ENCODE results near the gene TAAR6. TPM values are rescaled to one million over a fixed set of nuclear protein-coding genes. Genes with fewer than 3 reads are reported as not detected.
"Not testable (repeated sequence)": the region's sequence is repeated elsewhere in the genome, so short reads cannot be mapped to it uniquely, and the experiment has no call there.

TAAR6 gene
- total RNA-seq: not detected

DNA sequence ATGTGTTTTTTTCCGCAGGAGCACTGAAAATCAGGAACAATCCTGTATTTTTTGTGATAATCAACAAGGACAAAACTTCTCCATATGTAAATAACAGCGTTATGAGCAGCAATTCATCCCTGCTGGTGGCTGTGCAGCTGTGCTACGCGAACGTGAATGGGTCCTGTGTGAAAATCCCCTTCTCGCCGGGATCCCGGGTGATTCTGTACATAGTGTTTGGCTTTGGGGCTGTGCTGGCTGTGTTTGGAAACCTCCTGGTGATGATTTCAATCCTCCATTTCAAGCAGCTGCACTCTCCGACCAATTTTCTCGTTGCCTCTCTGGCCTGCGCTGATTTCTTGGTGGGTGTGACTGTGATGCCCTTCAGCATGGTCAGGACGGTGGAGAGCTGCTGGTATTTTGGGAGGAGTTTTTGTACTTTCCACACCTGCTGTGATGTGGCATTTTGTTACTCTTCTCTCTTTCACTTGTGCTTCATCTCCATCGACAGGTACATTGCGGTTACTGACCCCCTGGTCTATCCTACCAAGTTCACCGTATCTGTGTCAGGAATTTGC is at the start of gene TAAR6:
TSS of gene TAAR6 (plus strand) at position 102 of the 557 bp plus-strand sequence. CDS start at position 102, 0 bp downstream.
- Histone ChIP-seq H3K27me3 (ENCODE audit: insufficient read depth, low read length) (peaks cover 10% of the 10 kb centered on the region), H3K4me1 (ENCODE audit: insufficient read depth, low read length) (no peaks in the 10 kb centered on the region), H3K4me3 (ENCODE audit: low read length) (no peak within 1 kb of the TSS), H3K9me3 (ENCODE audit: low read depth, low read length) (no peaks in the 10 kb centered on the region)

DNA sequence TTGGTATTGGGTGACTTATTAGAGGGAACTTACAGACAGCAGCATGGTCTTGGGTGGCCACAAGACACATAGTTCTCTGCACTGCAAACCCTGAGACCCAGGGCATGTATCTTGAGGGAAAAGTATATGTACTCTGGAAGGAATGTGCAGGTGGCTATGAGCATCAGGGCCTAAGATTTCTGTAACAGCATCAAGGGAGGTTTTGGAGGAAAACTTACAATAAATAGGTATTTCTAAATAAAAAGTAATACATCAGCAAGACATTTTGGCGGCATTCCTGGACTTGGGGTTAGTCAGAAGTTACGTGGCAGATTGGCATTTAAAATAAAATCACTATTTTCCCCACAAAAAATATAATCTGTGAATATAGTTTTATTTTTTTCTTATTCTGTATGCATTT is 49.2 kb upstream of the TAAR6 start:
- no peak overlapping the region for H3K4me3 ChIP-seq (ENCODE audit: low read length)

DNA sequence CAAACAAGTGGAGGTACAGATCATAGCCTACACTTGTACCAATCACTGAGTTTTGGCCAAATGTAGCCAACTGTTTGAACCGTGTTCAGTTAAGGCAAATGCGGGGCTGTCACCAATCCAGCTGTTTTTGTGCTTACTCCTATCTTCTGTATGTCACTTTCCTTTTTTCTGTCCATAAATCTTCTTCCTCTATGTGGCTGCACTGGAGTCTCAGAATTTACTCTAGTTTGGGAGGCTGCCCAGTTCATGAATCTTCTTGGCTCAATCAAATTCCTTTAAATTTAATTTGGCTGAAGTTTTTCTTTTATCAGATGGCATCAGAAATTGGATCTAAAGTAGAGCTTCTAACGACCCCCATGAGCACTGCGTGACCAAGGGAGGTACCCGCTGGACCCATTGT is 45.5 kb upstream of the TAAR6 start:
- Histone ChIP-seq H3K4me3 (ENCODE audit: low read length) (no peak overlapping the region), H3K4me1 (ENCODE audit: insufficient read depth, low read length) (no peaks in the 10 kb centered on the region), H3K27me3 (ENCODE audit: insufficient read depth, low read length) (peaks cover 12% of the 10 kb centered on the region), H3K9me3 (ENCODE audit: low read depth, low read length) (no peaks in the 10 kb centered on the region)

More for the DNA sequence above, 49.2 kb upstream of the TAAR6 start:
- peaks cover 15% of the 10 kb centered on the region for H3K27me3 ChIP-seq (ENCODE audit: insufficient read depth, low read length)
- H3K4me1 ChIP-seq (ENCODE audit: insufficient read depth, low read length): no peaks in the 10 kb centered on the region
- no peaks in the 10 kb centered on the region for H3K9me3 ChIP-seq (ENCODE audit: low read depth, low read length)

- no peaks in the 10 kb centered on the region for H3K9me3 ChIP-seq (ENCODE audit: low read depth, low read length)
- peaks cover 11% of the 10 kb centered on the region for H3K27me3 ChIP-seq (ENCODE audit: insufficient read depth, low read length)
- H3K4me1 ChIP-seq (ENCODE audit: insufficient read depth, low read length): peaks cover 3% of the 10 kb centered on the region
- no peak overlapping the region for H3K4me3 ChIP-seq (ENCODE audit: low read length)
Observed at GRCh38 chr6:132525866-132526265, 44.3 kb upstream of the TAAR6 start.

DNA sequence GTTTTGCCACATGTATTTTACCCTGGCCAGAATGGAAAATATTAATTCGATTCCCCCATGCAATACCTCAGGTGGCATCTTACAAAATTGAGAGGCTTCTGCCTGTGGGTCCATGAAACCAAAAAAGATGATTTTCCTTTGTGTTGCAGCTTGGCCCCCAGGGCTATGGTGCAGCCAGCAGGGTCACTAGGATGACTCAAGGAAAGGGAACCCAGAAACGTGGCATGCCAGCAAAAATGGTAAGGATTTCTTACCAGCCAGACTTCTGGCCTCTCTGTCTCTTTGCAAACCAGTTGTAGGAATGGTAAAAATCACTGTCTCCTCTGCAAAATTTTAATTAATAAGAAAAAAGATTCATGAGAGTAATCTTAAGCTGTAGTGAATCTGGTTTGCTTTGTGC is 43.7 kb upstream of the TAAR6 start:
- Histone ChIP-seq H3K27me3 (ENCODE audit: insufficient read depth, low read length) (peaks cover 7% of the 10 kb centered on the region), H3K4me3 (ENCODE audit: low read length) (no peak overlapping the region), H3K4me1 (ENCODE audit: insufficient read depth, low read length) (peaks cover 3% of the 10 kb centered on the region), H3K9me3 (ENCODE audit: low read depth, low read length) (no peaks in the 10 kb centered on the region)

DNA sequence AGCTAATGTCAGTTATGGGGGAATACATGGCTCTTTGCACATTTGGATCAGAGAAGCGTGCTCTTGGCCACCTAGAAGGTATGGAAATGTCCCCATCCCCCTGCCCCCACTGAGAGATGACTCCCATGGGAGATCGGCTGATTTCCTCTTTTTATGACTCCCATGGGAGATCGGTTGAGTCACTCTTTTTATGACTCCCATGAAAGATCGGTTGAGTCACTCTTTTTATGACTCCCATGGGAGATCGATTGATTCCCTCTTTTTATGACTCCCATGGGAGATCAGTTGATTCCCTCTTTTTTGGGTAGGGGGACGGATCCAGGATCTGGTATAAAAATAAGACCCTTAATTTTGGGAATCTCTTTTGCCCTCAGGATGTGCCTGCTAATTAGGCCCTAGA is 42.3 kb upstream of the TAAR6 start:
- Histone ChIP-seq H3K4me1 (ENCODE audit: insufficient read depth, low read length) (peaks cover 3% of the 10 kb centered on the region), H3K27me3 (ENCODE audit: insufficient read depth, low read length) (peaks cover 7% of the 10 kb centered on the region), H3K4me3 (ENCODE audit: low read length) (no peak overlapping the region), H3K9me3 (ENCODE audit: low read depth, low read length) (no peaks in the 10 kb centered on the region)

GRCh38 chr6:132530293-132530974 is 39.7 kb upstream of the TAAR6 start:
- Histone ChIP-seq H3K27me3 (ENCODE audit: insufficient read depth, low read length) (no peaks in the 10 kb centered on the region), H3K4me1 (ENCODE audit: insufficient read depth, low read length) (peaks cover 3% of the 10 kb centered on the region), H3K9me3 (ENCODE audit: low read depth, low read length) (no peaks in the 10 kb centered on the region), H3K4me3 (ENCODE audit: low read length) (no peak overlapping the region)

DNA sequence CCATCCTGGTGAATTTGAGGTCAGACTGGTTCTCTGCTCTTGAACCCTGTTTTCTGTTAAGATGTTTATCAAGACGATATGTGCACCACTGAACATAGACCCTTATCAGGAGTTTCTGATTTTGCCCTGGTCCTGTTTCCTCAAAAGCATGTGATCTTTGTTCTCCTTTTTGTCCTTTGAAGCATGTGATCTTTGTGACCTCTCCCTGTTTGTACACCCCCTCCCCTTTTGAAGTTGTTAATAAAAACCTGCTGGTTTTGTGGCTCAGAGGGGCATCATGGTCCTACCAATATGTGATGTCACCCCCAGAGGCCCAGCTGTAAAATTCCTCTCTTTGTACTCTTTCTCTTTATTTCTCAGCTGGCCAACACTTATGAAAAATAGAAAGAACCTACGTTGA is 35.6 kb upstream of the TAAR6 start:
- H3K4me3 ChIP-seq (ENCODE audit: low read length); H3K27me3 ChIP-seq (ENCODE audit: insufficient read depth, low read length); H3K9me3 ChIP-seq (ENCODE audit: low read depth, low read length): not testable (repeated sequence)

GRCh38 chr6:132537145-132537544 is 33.0 kb upstream of the TAAR6 start:
- Histone ChIP-seq H3K27me3 (ENCODE audit: insufficient read depth, low read length) (peaks cover 6% of the 10 kb centered on the region), H3K9me3 (ENCODE audit: low read depth, low read length) (no peaks in the 10 kb centered on the region), H3K4me3 (ENCODE audit: low read length) (no peak overlapping the region), H3K4me1 (ENCODE audit: insufficient read depth, low read length) (no peaks in the 10 kb centered on the region)

More for the DNA sequence above, 35.6 kb upstream of the TAAR6 start:
- not testable (repeated sequence) for H3K4me1 ChIP-seq (ENCODE audit: insufficient read depth, low read length)

DNA sequence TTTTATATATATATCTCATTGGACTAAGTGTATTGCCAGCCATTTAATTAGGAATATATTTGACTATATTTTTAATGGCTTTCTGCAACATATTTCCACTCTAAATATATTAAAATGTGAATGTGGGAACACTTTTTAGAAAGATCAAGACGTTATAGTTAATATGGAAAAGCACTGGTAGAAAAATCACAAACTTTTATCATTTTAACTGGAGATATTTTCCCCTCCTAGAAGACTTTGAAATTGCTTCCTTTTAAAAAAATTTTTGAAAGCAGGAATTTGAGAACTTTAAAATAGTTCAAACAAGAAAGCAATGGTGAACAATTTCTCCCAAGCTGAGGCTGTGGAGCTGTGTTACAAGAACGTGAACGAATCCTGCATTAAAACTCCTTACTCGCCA is 32.1 kb upstream of the TAAR6 start, which contains the start of gene TAAR9:
TSS of gene TAAR9 (plus strand) at position 301 of the 400 bp plus-strand sequence. CDS start at position 314, 13 bp downstream.
- Histone ChIP-seq H3K4me1 (ENCODE audit: insufficient read depth, low read length) (no peaks in the 10 kb centered on the region), H3K9me3 (ENCODE audit: low read depth, low read length) (no peaks in the 10 kb centered on the region), H3K4me3 (ENCODE audit: low read length) (no peak within 1 kb of the TSS), H3K27me3 (ENCODE audit: insufficient read depth, low read length) (peaks cover 6% of the 10 kb centered on the region)

- peaks cover 10% of the 10 kb centered on the region for H3K27me3 ChIP-seq (ENCODE audit: insufficient read depth, low read length)
- no peak overlapping the region for H3K4me3 ChIP-seq (ENCODE audit: low read length)
- H3K9me3 ChIP-seq (ENCODE audit: low read depth, low read length): no peaks in the 10 kb centered on the region
- H3K4me1 ChIP-seq (ENCODE audit: insufficient read depth, low read length): no peaks in the 10 kb centered on the region
Observed at GRCh38 chr6:132544826-132545225, 25.3 kb upstream of the TAAR6 start.

DNA sequence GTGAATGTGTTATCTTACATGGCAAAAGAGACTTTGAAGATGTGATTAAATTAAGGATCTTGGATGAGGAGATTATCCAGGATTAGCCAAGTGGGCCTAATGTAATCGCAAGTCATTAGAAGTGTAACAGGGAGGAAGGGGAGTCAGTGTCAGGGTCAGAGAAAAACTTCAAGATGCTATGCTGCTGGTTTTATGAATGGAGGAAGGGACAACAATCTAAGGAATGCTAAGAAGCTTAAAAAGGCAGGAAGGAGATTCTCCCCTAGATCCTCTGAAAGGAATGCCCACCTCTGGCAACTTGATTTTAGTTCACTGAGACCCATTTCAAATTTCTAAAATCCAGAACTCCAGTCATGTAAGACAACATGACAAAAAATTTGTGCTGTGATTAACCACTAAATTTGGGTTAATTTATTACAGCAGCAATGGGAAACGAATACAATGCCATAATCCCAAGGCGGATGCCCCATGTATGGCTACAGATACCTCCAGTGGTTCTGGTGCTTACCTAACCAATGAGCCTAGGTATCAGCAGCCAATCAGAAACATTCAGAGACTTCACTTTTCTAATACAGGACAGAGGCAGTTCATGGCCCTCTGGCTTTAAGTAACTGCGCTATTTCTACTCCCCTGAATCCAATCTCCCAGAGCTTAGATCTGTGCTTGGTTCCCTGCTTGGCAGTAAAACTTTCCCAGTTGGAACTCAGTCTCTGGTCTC is 21.2 kb upstream of the TAAR6 start:
- peaks cover 15% of the 10 kb centered on the region for H3K27me3 ChIP-seq (ENCODE audit: insufficient read depth, low read length)
- H3K4me1 ChIP-seq (ENCODE audit: insufficient read depth, low read length): no peaks in the 10 kb centered on the region
- H3K9me3 ChIP-seq (ENCODE audit: low read depth, low read length): no peaks in the 10 kb centered on the region
- no peak overlapping the region for H3K4me3 ChIP-seq (ENCODE audit: low read length)

DNA sequence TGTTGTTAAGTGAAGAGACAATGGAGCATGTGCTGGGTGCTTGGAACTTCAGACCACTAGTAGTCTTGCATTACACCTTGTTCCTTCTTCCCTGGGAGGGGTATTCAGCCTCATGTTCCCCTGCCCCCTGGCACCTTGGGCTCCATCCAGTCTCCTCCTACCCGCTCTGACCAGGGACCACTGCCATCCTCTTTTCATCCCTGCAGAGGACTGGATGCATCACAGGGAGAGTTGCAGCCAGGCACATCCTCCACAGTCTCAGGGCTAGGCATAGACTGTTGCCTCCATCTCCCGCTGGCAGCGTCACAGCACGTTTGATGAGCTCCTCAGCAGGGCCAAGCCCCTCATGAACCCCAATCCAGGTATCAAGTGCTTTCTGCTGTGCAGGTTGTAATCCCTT is 18.9 kb upstream of the TAAR6 start:
- Histone ChIP-seq H3K9me3 (ENCODE audit: low read depth, low read length) (no peaks in the 10 kb centered on the region), H3K4me3 (ENCODE audit: low read length) (no peak overlapping the region), H3K27me3 (ENCODE audit: insufficient read depth, low read length) (peaks cover 16% of the 10 kb centered on the region)

DNA sequence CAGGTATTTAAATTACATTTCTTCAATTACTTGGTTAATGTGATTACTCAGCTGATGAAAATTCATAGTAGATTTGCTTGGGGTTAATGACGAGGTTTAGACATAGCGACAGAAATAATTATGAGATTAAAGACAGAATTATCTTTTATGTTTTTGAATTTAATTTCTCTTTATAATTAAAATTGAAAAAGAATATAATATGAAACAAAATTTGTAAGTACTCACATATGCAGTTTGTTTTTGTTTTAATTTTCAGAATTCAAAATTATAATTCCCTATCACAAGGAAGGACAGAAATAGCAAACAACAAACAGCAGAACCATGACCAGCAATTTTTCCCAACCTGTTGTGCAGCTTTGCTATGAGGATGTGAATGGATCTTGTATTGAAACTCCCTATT is 17.8 kb upstream of the TAAR6 start, which contains the start of gene TAAR8:
TSS of gene TAAR8 (plus strand) at position 301 of the 400 bp plus-strand sequence. CDS start at position 322, 21 bp downstream.
- Histone ChIP-seq H3K4me1 (ENCODE audit: insufficient read depth, low read length) (no peaks in the 10 kb centered on the region), H3K4me3 (ENCODE audit: low read length) (no peak within 1 kb of the TSS), H3K27me3 (ENCODE audit: insufficient read depth, low read length) (peaks cover 26% of the 10 kb centered on the region), H3K9me3 (ENCODE audit: low read depth, low read length) (no peaks in the 10 kb centered on the region)

More for the DNA sequence above, 18.9 kb upstream of the TAAR6 start:
- no peaks in the 10 kb centered on the region for H3K4me1 ChIP-seq (ENCODE audit: insufficient read depth, low read length)

- not testable (repeated sequence) for H3K4me3 ChIP-seq (ENCODE audit: low read length); H3K4me1 ChIP-seq (ENCODE audit: insufficient read depth, low read length)
- H3K27me3 ChIP-seq (ENCODE audit: insufficient read depth, low read length): peaks cover 21% of the 10 kb centered on the region
Observed at GRCh38 chr6:132560087-132560486, 10.0 kb upstream of the TAAR6 start.

More at GRCh38 chr6:132560087-132560486, 10.0 kb upstream of the TAAR6 start:
- not testable (repeated sequence) for H3K9me3 ChIP-seq (ENCODE audit: low read depth, low read length)
